Activated naive CD4-positive, alpha-beta T cell treated with anti-CD3 and anti-CD28 coated beads, Interleukin-2, amount 50 U/mL, for 72 hours (primary cell): ENCODE data around the gene FAM53B. TPM values are rescaled to one million over a fixed set of nuclear protein-coding genes. Genes with fewer than 3 reads are reported as not detected.

Source experiments
- ATAC-seq, 2 donors: fragments of 150-1000 bp; cut with Tn5 transposase; 2 replicates each; pipeline ENCODE4 v1.10.0; 2021; ENCODE audit warnings: mild to moderate bottlenecking in 2 of 2, moderate library complexity in 2 of 2
- DNase-seq, 2 donors: peaks; one replicate each; pipeline ENCODE4 v3.0.0; 2021 to 2022; ENCODE audit warnings: low spot score in 2 of 2
- H3K27ac Mint-ChIP-seq, 2 donors: one replicate each; pipeline ENCODE4 v1.8.0; 2022; ENCODE audit warnings: mild to moderate bottlenecking in 2 of 2, mixed read lengths in 2 of 2
- H3K36me3 Mint-ChIP-seq, 2 donors: one replicate each; pipeline ENCODE4 v1.8.0; 2022; ENCODE audit warnings: mixed read lengths in 2 of 2
- H3K9me3 Mint-ChIP-seq, 2 donors: one replicate each; pipeline ENCODE4 v1.8.0; 2022; ENCODE audit warnings: mixed read lengths in 2 of 2
- total RNA-seq, 2 donors: library from RNA; stranded (reverse); gene quantifications; one replicate each; pipeline ENCODE4 v1.2.3, GENCODE V29; 2022

The FAM53B gene
- total RNA-seq, 2 donors from 2014 or later: 6.1 to 11.8 TPM

GRCh38 chr10:124629842-124630241 lies 114.3 kb downstream of the FAM53B start:
- no peak overlapping the region for H3K27ac Mint-ChIP-seq
- ATAC-seq (no peak), DNase-seq (no peak)
- H3K36me3 Mint-ChIP-seq: peaks cover 0 to 16% of the 10 kb centered on the region in 2 donors
- no peaks in the 10 kb centered on the region for H3K9me3 Mint-ChIP-seq

- H3K27ac Mint-ChIP-seq: no peak overlapping the region
- no peaks in the 10 kb centered on the region for H3K9me3 Mint-ChIP-seq
- peaks cover 0 to 12% of the 10 kb centered on the region in 2 donors for H3K36me3 Mint-ChIP-seq
- ATAC-seq (no peak), DNase-seq (no peak)
These were observed 114.8 kb downstream of the FAM53B start for GRCh38 chr10:124629415-124629814.

DNA sequence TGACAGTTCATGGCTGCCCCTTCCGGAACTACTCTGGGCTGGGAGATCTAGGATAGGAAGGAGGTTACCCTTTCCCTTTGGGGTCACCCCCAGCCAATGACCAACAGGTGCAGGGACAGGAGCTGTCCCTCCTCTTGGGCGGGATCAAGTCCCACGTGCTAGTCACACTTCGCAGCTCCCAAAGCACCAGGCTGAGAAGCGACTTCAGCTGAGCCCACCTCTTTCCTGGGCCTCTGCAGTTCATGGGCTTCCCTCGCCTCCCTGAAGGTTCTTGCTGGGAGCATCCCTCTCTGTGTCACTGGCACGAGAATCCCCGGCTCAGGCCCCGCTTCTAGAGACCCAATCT lies 115.5 kb downstream of the FAM53B start:
- ATAC-seq (no peak), DNase-seq (no peak)
- peaks cover 0 to 4% of the 10 kb centered on the region in 2 donors for H3K36me3 Mint-ChIP-seq
- no peaks in the 10 kb centered on the region for H3K9me3 Mint-ChIP-seq
- no peak overlapping the region for H3K27ac Mint-ChIP-seq

- H3K27ac Mint-ChIP-seq: no peak overlapping the region
These were observed 116.1 kb downstream of the FAM53B start for GRCh38 chr10:124627866-124628675.

DNA sequence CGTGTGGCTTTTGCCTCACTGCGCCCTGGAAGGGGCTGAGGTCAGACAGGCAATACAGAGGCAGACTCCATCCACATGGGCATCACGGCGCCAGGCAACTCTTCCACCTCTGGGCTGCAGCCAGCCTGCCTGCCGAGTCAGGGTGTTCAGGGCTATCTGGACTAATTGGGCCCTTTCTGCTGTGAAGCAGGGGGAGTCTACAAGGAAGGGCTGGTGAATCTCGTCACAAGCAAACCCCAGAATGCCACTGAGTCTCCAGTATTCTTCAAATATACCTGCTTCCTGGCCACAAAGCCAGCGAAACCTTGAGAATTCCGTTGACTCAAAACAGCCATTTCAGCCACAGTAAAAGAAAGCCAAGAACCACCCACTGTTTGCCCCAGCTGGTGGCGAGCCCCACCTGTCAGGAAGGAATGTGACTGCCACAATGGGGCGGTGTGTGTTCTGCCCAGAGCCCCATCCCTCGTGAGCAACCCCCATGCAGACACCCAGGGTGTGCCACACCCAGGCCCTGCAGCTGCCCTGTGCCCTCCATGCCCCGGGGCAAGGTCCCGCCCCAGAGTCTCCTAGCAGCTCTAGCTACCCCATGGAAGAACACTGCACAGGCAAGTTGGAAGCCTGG lies 117.3 kb downstream of the FAM53B start:
- peak; percentile 42 to 72 for DNase-seq
- Mint-ChIP-seq H3K9me3 (no peaks in the 10 kb centered on the region), H3K36me3 (no peaks in the 10 kb centered on the region), H3K27ac (peak overlapping the region in 1 of 2 donors; percentile 25)
- ATAC-seq: peak; percentile 84 to 92

More at GRCh38 chr10:124627866-124628675, 116.1 kb downstream of the FAM53B start:
- ATAC-seq (no peak), DNase-seq (no peak)
- no peaks in the 10 kb centered on the region for H3K9me3 Mint-ChIP-seq
- H3K36me3 Mint-ChIP-seq: no peaks in the 10 kb centered on the region

GRCh38 chr10:124625831-124626238 lies 118.3 kb downstream of the FAM53B start:
- H3K9me3 Mint-ChIP-seq: no peaks in the 10 kb centered on the region
- H3K36me3 Mint-ChIP-seq: no peaks in the 10 kb centered on the region
- no peak overlapping the region for H3K27ac Mint-ChIP-seq
- ATAC-seq (no peak), DNase-seq (no peak)

DNA sequence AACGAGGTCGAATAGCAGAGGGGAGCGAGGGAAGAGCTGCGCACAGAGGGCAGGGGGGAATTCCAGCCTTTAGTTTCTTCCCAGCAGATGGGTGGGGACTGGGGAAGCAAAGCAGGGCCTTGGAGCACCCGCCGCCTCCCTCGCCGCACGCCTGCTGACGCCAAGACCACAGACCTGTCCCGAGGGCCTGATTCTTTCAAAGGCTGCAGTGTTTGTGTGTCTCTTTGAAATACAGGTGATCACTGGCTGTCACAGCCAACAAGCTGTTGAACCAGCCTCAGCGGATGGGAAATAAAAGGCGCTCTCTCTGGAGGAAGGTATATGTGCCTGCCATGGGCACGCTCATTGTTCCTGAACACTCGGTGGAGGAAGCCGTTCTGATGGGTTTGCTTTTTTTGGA lies 119.3 kb downstream of the FAM53B start:
- no peaks in the 10 kb centered on the region for H3K36me3 Mint-ChIP-seq
- DNase-seq (no peak), ATAC-seq (no peak)
- H3K27ac Mint-ChIP-seq: peak overlapping the region in 1 of 2 donors; percentile 54
- H3K9me3 Mint-ChIP-seq: no peaks in the 10 kb centered on the region

- no peak for ATAC-seq
- DNase-seq: no peak
- H3K36me3 Mint-ChIP-seq: no peaks in the 10 kb centered on the region
- H3K9me3 Mint-ChIP-seq: no peaks in the 10 kb centered on the region
- peak overlapping the region in 1 of 2 donors; percentile 54 for H3K27ac Mint-ChIP-seq
These were observed 119.7 kb downstream of the FAM53B start for GRCh38 chr10:124624466-124624865.

DNA sequence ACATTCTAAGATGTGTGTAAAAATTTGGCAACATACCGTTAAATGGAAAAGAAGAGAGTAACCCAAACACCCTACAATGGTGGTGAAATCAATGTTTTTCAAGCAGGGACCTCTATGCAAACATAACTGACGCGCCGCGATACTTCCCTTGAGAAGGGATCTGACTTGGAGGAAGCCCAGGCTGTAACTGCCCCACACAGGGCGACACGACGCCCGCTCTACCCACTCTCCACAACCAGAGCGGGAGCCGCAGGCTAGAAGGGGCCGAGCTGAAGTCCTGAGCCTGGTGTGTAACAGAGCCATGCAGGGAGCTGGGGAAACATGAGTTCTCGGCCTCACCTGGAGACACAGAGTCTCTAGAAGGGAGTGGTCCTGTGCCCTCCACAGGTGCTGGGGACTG lies 120.2 kb downstream of the FAM53B start:
- Mint-ChIP-seq H3K27ac (no peak overlapping the region), H3K9me3 (no peaks in the 10 kb centered on the region), H3K36me3 (no peaks in the 10 kb centered on the region)
- ATAC-seq: no peak
- no peak for DNase-seq

DNA sequence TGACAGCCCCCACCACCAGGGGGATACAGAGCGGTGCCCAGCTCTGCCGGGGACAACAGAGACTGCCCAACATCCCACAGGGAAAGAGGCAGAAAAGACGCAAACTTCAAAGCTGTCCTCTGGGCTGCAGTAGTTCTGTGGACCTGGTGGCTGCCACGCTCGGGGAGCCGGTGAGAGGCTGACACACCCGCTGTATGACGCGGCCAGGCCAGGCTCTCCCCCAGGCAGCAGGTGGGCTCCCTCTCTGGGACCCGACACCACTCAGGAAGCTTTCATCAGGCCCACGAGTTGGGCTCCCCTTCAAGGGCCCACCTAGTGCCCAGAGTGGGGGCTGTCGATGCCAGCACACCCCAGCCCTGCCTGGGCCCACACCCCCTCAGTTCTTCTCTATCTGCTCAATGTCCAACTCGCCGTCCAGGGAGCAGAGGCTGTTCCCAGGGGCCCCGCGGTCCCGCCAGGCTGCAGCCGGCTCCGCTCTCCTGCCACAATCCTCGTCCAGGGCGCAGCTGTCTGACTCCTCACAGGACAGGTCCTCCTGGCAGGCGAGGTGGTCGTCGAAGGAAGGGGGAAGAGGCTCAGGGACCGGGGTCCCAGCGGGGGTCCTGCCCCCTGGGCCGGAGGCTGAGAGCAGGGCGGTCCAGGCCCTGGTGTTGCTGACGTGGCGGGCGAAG lies 121.2 kb downstream of the FAM53B start:
- H3K36me3 Mint-ChIP-seq: no peaks in the 10 kb centered on the region
- no peak overlapping the region for H3K27ac Mint-ChIP-seq
- no peaks in the 10 kb centered on the region for H3K9me3 Mint-ChIP-seq
- ATAC-seq (no peak), DNase-seq (no peak)

DNA sequence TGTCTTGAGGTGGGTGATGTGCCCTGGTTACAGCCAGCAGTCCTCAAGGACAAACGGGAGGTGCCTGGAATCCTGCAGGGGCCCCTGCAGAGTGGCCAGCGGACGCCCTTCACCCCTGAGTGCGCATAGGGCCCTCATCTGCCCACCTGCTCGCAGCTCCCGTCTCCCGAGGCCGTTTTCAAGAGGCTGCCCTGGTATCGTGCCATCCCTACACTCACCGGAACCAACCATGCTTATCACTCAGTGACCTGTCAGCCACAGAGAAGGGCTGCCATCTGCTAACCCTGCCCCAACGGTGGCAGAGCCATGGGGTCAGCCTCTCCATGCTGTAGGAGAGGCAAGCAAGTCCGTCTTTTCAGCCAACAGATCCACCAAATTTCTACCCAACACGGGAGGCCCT lies 122.0 kb downstream of the FAM53B start:
- no peak for ATAC-seq
- no peaks in the 10 kb centered on the region for H3K36me3 Mint-ChIP-seq
- no peak overlapping the region for H3K27ac Mint-ChIP-seq
- no peaks in the 10 kb centered on the region for H3K9me3 Mint-ChIP-seq
- DNase-seq: no peak

DNA sequence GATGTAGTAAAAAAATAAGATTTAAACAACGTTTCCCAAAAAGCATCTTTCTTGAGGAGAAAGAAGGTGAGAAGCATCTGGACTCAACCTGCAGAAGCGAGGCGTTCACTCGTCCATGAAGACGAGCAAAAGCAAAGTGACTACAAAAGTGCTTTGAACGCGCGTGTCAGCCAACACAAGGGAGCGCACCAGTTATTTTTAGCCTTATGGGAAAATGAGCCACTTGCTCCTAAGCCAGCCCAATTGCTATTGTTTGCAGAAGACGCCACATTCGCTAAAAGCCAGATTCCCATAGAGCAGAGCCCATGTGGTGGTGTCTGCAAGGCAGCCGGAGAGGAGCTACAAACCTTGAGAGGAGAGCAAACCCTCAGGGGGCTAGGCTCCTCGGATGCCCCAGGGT lies 122.5 kb downstream of the FAM53B start:
- Mint-ChIP-seq H3K27ac (no peak overlapping the region), H3K9me3 (no peaks in the 10 kb centered on the region), H3K36me3 (no peaks in the 10 kb centered on the region)
- DNase-seq (no peak), ATAC-seq (no peak)

DNA sequence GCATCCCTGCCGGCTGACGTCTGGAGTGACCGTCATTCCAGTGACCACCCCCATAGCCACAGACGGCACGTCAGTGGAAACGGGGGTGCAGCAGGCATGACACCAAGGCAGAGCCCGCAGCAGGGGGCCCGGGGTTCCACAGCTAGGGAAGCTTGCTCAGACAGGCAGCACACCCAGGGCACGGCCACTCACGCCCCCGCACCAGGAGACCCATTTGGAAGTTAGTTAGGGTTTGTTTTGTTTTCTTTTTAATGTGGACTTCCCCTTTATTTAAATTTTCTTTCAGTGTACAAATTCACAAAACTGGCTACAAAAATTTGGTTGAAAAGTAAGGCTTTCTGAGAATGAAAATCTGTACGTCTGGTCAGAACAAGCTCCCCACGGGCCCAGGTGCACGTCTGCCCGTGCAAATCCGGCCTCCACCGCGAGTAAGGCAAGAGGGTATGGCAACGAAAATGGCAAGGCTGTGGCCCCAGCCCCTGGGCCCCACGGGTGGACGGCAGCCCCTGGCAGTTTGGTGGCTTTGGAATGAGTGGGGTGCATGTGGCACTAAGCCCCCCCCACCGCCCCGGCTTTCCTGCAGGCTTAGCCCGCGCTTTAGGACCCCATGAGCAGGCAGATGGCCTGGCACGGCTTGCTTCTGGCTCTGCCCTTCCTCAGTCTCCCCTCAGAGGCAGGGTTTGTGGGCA lies 124.2 kb downstream of the FAM53B start:
- no peaks in the 10 kb centered on the region for H3K36me3 Mint-ChIP-seq
- no peaks in the 10 kb centered on the region for H3K9me3 Mint-ChIP-seq
- no peak overlapping the region for H3K27ac Mint-ChIP-seq
- no peak for DNase-seq
- no peak for ATAC-seq

DNA sequence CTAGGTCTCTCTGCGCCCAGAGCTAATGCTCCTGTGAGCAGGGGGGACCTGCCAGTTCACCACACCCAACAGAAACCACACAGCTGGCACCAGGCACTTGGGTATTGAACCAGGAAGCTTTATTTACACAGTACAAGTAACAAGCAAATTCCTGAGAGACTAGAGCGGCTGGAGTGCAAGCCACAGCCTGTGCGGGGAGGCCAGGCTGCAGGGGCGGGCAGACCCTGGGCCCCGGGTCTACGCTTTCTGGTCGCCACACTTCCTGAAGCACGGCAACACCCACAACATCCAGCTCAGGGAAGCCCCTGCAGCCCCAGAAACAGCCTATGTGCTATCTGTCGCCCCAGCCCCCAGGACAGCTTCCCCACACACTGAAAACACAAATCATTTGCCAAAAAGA lies 125.0 kb downstream of the FAM53B start:
- DNase-seq (no peak), ATAC-seq (no peak)
- no peak overlapping the region for H3K27ac Mint-ChIP-seq
- no peaks in the 10 kb centered on the region for H3K36me3 Mint-ChIP-seq
- no peaks in the 10 kb centered on the region for H3K9me3 Mint-ChIP-seq

GRCh38 chr10:124618470-124619073 lies 125.6 kb downstream of the FAM53B start:
- Mint-ChIP-seq H3K27ac (no peak overlapping the region), H3K9me3 (no peaks in the 10 kb centered on the region), H3K36me3 (no peaks in the 10 kb centered on the region)
- ATAC-seq: no peak
- no peak for DNase-seq

DNA sequence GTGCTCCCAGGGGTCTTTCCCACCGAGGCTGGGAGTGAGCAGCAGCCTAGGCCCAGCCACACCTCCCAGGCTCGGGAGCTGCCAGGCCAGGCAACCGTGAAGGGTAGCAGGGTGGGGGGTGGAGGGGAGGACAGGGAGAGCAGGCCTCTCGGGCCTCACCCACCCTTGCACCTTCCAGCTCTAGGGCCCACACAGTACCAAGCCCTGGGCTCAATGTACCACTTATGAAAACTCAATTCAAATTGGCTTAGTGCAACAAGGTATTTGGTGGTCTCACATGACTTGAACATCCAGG lies 127.4 kb downstream of the FAM53B start:
- Mint-ChIP-seq H3K36me3 (no peaks in the 10 kb centered on the region), H3K27ac (no peak overlapping the region), H3K9me3 (no peaks in the 10 kb centered on the region)
- no peak for DNase-seq
- no peak for ATAC-seq
